Measurements from ENCODE around the gene TMEM40. TPM values are rescaled to one million over a fixed set of nuclear protein-coding genes. Genes with fewer than 3 reads are reported as not detected.

Gene TMEM40
- total RNA-seq, result not detected

- peaks cover 26% of the 10 kb centered on the region for H3K27me3 Mint-ChIP-seq
- CTCF ChIA-PET, result interaction anchor here (0.5 to 1.3 kb wide), 2 partner anchors 132 to 637 kb away, joined by 3 read pairs; no protein-coding TSS in a partner anchor
- peaks cover 3% of the 10 kb centered on the region for H3K4me1 Mint-ChIP-seq
- no peak for ATAC-seq
- H3K27ac Mint-ChIP-seq, result no peak within 1 kb of the TSS
- H3K9me3 Mint-ChIP-seq (ENCODE audit: low read depth), result no peaks in the 10 kb centered on the region
- no peak for DNase-seq
- no peak within 1 kb of the TSS for H3K4me3 Mint-ChIP-seq
- no peaks in the 10 kb centered on the region for H3K36me3 Mint-ChIP-seq
Measured at GRCh38 chr3:12759097-12759679, at the start of gene TMEM40. TMEM40 (minus strand) TSS chr3:12759259; CDS start chr3:12749832, 9,427 bp downstream.

GRCh38 chr3:12808587-12808986, 49.5 kb upstream of the TMEM40 start:
- H3K4me3 Mint-ChIP-seq, result no peak overlapping the region
- H3K4me1 Mint-ChIP-seq, result peaks cover 5% of the 10 kb centered on the region
- H3K9me3 Mint-ChIP-seq (ENCODE audit: low read depth), result no peaks in the 10 kb centered on the region
- CTCF ChIA-PET, result interaction anchor here (0.9 to 3.1 kb wide), 4 partner anchors 9 to 33 kb away, joined by 6 to 14 read pairs (median 9); partner anchors contain the start of genes CAND2 and RPL32
- H3K27me3 Mint-ChIP-seq, result peaks cover 11% of the 10 kb centered on the region
- no peak for DNase-seq
- H3K36me3 Mint-ChIP-seq, result no peaks in the 10 kb centered on the region
- H3K27ac Mint-ChIP-seq, result no peak overlapping the region
- ATAC-seq, result no peak

GRCh38 chr3:12807601-12808359, 48.7 kb upstream of the TMEM40 start:
- CTCF ChIA-PET, result interaction anchor here (0.9 to 3.1 kb wide), 2 partner anchors 8 to 20 kb away, joined by 6 to 11 read pairs; no protein-coding TSS in a partner anchor
- DNase-seq (no peak), ATAC-seq (no peak)
- no peak overlapping the region for H3K4me3 Mint-ChIP-seq
- peaks cover 11% of the 10 kb centered on the region for H3K27me3 Mint-ChIP-seq
- no peaks in the 10 kb centered on the region for H3K36me3 Mint-ChIP-seq
- H3K9me3 Mint-ChIP-seq (ENCODE audit: low read depth), result no peaks in the 10 kb centered on the region
- H3K27ac Mint-ChIP-seq, result no peak overlapping the region
- H3K4me1 Mint-ChIP-seq, result peaks cover 5% of the 10 kb centered on the region

- Mint-ChIP-seq H3K27me3 (peaks cover 11% of the 10 kb centered on the region), H3K4me3 (no peak overlapping the region), H3K4me1 (peaks cover 5% of the 10 kb centered on the region), H3K27ac (no peak overlapping the region), H3K36me3 (no peaks in the 10 kb centered on the region), H3K9me3 (ENCODE audit: low read depth) (no peaks in the 10 kb centered on the region)
- no peak for DNase-seq
- no peak for ATAC-seq
- CTCF ChIA-PET, result no interaction called here
Measured at GRCh38 chr3:12807066-12807465, 48.0 kb upstream of the TMEM40 start.

- no peaks in the 10 kb centered on the region for H3K9me3 Mint-ChIP-seq (ENCODE audit: low read depth)
- ATAC-seq, result no peak
- no peaks in the 10 kb centered on the region for H3K36me3 Mint-ChIP-seq
- DNase-seq, result no peak
- CTCF ChIA-PET, result interaction anchor here (2.0 kb wide), 1 partner anchor 16 kb away, joined by 4 read pairs; no protein-coding TSS in a partner anchor
- H3K4me3 Mint-ChIP-seq, result no peak overlapping the region
- H3K27ac Mint-ChIP-seq, result no peak overlapping the region
- peaks cover under 1% of the 10 kb centered on the region for H3K27me3 Mint-ChIP-seq
- H3K4me1 Mint-ChIP-seq, result no peaks in the 10 kb centered on the region
Measured at GRCh38 chr3:12803371-12803770, 44.3 kb upstream of the TMEM40 start.

GRCh38 chr3:12799525-12800440, 40.7 kb upstream of the TMEM40 start:
- ATAC-seq (no peak), DNase-seq (no peak)
- H3K36me3 Mint-ChIP-seq, result no peaks in the 10 kb centered on the region
- peaks cover 28% of the 10 kb centered on the region for H3K27me3 Mint-ChIP-seq
- H3K4me3 Mint-ChIP-seq, result no peak overlapping the region
- no peaks in the 10 kb centered on the region for H3K9me3 Mint-ChIP-seq (ENCODE audit: low read depth)
- peaks cover 3% of the 10 kb centered on the region for H3K4me1 Mint-ChIP-seq
- H3K27ac Mint-ChIP-seq, result no peak overlapping the region
- CTCF ChIA-PET, result interaction anchor here (1.2 to 2.2 kb wide), 2 partner anchors 9 to 11 kb away, joined by 3 to 11 read pairs; no protein-coding TSS in a partner anchor

GRCh38 chr3:12798559-12799179, 39.6 kb upstream of the TMEM40 start:
- peaks cover 3% of the 10 kb centered on the region for H3K4me1 Mint-ChIP-seq
- ATAC-seq, result no peak
- H3K36me3 Mint-ChIP-seq, result no peaks in the 10 kb centered on the region
- no peak overlapping the region for H3K27ac Mint-ChIP-seq
- H3K9me3 Mint-ChIP-seq (ENCODE audit: low read depth), result no peaks in the 10 kb centered on the region
- peaks cover 29% of the 10 kb centered on the region for H3K27me3 Mint-ChIP-seq
- H3K4me3 Mint-ChIP-seq, result no peak overlapping the region
- DNase-seq, result no peak
- CTCF ChIA-PET, result interaction anchor here (1.2 to 3.0 kb wide), 3 partner anchors 10 to 11 kb away, joined by 3 to 15 read pairs (median 11); no protein-coding TSS in a partner anchor

- CTCF ChIA-PET, result interaction anchor here (1.2 to 3.0 kb wide), 3 partner anchors 9 to 11 kb away, joined by 3 to 15 read pairs (median 11); no protein-coding TSS in a partner anchor
- DNase-seq (no peak), ATAC-seq (no peak)
- Mint-ChIP-seq H3K36me3 (no peaks in the 10 kb centered on the region), H3K4me3 (no peak overlapping the region), H3K9me3 (ENCODE audit: low read depth) (no peaks in the 10 kb centered on the region), H3K4me1 (peaks cover 3% of the 10 kb centered on the region), H3K27me3 (peaks cover 29% of the 10 kb centered on the region), H3K27ac (no peak overlapping the region)
Measured at GRCh38 chr3:12797892-12798558, 39.0 kb upstream of the TMEM40 start.

- no peaks in the 10 kb centered on the region for H3K9me3 Mint-ChIP-seq (ENCODE audit: low read depth)
- no peak overlapping the region for H3K4me3 Mint-ChIP-seq
- H3K27me3 Mint-ChIP-seq, result peaks cover 29% of the 10 kb centered on the region
Measured at GRCh38 chr3:12797124-12797891, 38.2 kb upstream of the TMEM40 start.

GRCh38 chr3:12796171-12797123, 37.4 kb upstream of the TMEM40 start, which contains the start of gene CAND2:
CAND2 (plus strand) TSS chr3:12796680; CDS start chr3:12796721, 41 bp downstream.
- Mint-ChIP-seq H3K4me1 (peaks cover 3% of the 10 kb centered on the region), H3K27me3 (peaks cover 29% of the 10 kb centered on the region), H3K27ac (no peak within 1 kb of the TSS), H3K36me3 (no peaks in the 10 kb centered on the region), H3K4me3 (peak within 1 kb of the TSS; percentile 26), H3K9me3 (ENCODE audit: low read depth) (no peaks in the 10 kb centered on the region)
- DNase-seq (peak; percentile 38), ATAC-seq (peak; percentile 73)
- CTCF ChIA-PET, result interaction anchor here (0.7 to 3.0 kb wide), 6 partner anchors 9 to 1155 kb away, joined by 3 to 15 read pairs (median 4); partner anchors contain the start of gene RPL32

More at GRCh38 chr3:12797124-12797891, 38.2 kb upstream of the TMEM40 start:
- H3K27ac Mint-ChIP-seq, result no peak overlapping the region
- DNase-seq (no peak), ATAC-seq (no peak)
- H3K36me3 Mint-ChIP-seq, result no peaks in the 10 kb centered on the region
- CTCF ChIA-PET, result interaction anchor here (0.7 to 3.0 kb wide), 5 partner anchors 10 to 1156 kb away, joined by 3 to 15 read pairs (median 5); partner anchors contain the start of gene RPL32
- H3K4me1 Mint-ChIP-seq, result peaks cover 3% of the 10 kb centered on the region
